RWPE2 (cell line): Measurements from ENCODE around the gene KCTD11.

Experiments
- ATAC-seq: fragments of 200-7000 bp; cut with Tn5 transposase; 3 replicates; pipeline ENCODE4 v1.9.1; 2021; ENCODE audit warnings: low read depth
- DNase-seq: peaks from one replicate; pipeline ENCODE4 v3.0.0-alpha.2; 2020; ENCODE audit warnings: low spot score
- H3K27ac ChIP-seq: fragments of 450-650 bp; 2 replicates; pipeline ENCODE4 v1.5.1; 2017; ENCODE audit warnings: mild to moderate bottlenecking; ENCODE audit not compliant: poor library complexity, severe bottlenecking
- H3K27me3 ChIP-seq: fragments of 250-450 bp; sonication (Bioruptor Pico); 2 replicates; pipeline ENCODE4 v1.5.1; 2021; ENCODE audit warnings: mild to moderate bottlenecking, moderate library complexity; ENCODE audit not compliant: insufficient read depth, poor library complexity, severe bottlenecking
- H3K36me3 ChIP-seq: fragments of 250-450 bp; sonication (Bioruptor Pico); 2 replicates; pipeline ENCODE4 v1.5.1; 2020; ENCODE audit warnings: low read depth, mild to moderate bottlenecking, moderate library complexity
- H3K4me1 ChIP-seq: fragments of 250-450 bp; sonication (Bioruptor Pico); 2 replicates; pipeline ENCODE4 v1.5.1; 2021; ENCODE audit warnings: mild to moderate bottlenecking, moderate library complexity; ENCODE audit not compliant: insufficient read depth, poor library complexity, severe bottlenecking
- H3K4me3 ChIP-seq: fragments of 250-450 bp; sonication (Bioruptor Pico); 2 replicates; pipeline ENCODE4 v1.5.1; 2021; ENCODE audit warnings: mild to moderate bottlenecking, moderate library complexity; ENCODE audit not compliant: severe bottlenecking
- H3K9me3 ChIP-seq: fragments of 250-450 bp; sonication (Bioruptor Pico); 2 replicates; pipeline ENCODE4 v1.5.1; 2021; ENCODE audit warnings: mild to moderate bottlenecking, moderate library complexity; ENCODE audit not compliant: severe bottlenecking
- TF ChIP-seq, protein P1 (sequence below): fragments of 450-650 bp; IDR thresholded peaks from one replicate; pipeline ENCODE4 v1.5.1; 2017; ENCODE audit warnings: mild to moderate bottlenecking, moderate library complexity; ENCODE audit not compliant: poor library complexity, severe bottlenecking

The KCTD11 gene

DNA sequence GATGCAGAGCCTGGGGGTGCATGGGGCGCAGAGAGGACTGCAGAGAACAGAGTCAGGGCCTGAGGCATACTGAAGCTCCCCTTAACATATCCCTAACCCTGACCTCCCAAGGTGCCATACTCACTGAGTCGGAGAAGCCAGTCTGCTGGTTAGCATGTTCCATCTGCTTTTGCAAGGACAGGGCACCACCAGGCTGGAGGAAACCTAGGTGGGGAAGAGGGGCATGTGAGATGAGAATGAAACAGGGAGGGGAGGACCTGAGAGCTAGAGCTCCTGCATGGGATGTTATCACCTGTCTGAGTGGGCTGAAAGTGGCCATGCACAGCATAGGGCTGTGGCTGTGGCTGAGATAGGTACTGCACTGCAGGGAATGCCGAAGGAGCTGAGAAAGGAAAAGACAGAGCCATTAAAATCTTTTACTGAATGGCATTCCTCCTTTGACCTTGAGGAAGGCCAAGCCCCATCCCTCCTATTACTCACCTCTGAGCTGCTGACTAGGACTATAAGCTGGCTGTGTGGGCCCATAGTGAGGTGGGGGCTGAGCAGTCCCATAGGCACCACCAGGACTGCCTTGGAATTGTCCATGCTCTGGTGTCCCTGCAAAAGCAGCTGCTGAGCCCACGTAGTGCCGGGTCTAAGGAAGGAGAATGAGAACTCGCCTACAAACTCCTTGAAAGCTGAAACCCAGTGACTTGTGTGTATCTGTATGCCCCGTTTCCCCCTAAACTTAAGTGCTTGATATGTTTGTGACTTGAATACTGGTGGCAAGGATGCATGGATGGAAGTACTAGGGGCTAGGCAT lies 38.7 kb upstream of the KCTD11 start:
- Histone ChIP-seq H3K4me3 (no peak overlapping the region), H3K9me3 (no peaks in the 10 kb centered on the region), H3K27ac (peak overlapping the region; percentile 78), H3K4me1 (peaks cover 11% of the 10 kb centered on the region), H3K27me3 (no peaks in the 10 kb centered on the region), H3K36me3 (peaks cover 78% of the 10 kb centered on the region)
- TF ChIP-seq, protein P1, sequence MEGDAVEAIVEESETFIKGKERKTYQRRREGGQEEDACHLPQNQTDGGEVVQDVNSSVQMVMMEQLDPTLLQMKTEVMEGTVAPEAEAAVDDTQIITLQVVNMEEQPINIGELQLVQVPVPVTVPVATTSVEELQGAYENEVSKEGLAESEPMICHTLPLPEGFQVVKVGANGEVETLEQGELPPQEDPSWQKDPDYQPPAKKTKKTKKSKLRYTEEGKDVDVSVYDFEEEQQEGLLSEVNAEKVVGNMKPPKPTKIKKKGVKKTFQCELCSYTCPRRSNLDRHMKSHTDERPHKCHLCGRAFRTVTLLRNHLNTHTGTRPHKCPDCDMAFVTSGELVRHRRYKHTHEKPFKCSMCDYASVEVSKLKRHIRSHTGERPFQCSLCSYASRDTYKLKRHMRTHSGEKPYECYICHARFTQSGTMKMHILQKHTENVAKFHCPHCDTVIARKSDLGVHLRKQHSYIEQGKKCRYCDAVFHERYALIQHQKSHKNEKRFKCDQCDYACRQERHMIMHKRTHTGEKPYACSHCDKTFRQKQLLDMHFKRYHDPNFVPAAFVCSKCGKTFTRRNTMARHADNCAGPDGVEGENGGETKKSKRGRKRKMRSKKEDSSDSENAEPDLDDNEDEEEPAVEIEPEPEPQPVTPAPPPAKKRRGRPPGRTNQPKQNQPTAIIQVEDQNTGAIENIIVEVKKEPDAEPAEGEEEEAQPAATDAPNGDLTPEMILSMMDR, result no peak
- peak; percentile 53 for ATAC-seq
- no peak for DNase-seq

DNA sequence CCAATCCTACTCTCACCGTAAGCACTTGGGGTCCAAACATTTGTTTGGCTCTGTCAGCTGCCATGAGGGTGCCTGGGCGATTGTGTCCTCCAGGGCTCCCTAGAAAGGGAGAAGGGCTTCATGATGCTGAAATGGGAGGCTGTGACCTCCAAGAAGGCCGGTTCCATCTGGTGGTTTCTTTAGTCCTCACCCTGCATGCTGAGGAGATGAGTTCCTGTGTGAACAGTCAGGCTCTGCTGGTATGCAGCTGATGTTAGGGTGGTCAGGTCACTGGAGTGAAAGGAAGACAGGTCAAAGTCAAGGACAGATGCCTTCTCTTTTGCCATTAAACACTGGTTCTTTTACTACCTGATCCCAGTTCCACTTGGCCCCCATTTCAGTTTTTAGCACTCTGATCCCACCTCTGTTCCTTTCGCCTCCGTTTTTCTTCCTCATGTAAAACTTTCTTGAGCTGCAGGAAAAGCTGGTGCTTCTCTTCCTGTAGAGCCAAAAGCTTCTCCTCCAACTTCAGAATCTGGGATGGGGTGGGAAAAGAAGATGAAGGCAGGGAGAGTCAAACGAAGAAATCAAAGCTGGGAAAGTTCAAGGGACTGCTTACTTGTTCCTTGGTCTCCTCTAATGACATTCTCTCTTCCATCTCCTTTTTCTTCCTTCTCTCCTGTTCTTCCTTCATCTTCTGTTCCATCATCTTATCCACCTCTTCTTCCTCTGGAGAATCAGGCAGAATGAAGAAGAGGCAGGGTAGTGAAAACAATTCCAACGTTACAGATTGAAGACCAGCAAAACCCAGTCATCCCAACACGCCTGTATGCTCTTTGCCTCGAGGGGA lies 37.9 kb upstream of the KCTD11 start:
- peaks cover 78% of the 10 kb centered on the region for H3K36me3 ChIP-seq

DNA sequence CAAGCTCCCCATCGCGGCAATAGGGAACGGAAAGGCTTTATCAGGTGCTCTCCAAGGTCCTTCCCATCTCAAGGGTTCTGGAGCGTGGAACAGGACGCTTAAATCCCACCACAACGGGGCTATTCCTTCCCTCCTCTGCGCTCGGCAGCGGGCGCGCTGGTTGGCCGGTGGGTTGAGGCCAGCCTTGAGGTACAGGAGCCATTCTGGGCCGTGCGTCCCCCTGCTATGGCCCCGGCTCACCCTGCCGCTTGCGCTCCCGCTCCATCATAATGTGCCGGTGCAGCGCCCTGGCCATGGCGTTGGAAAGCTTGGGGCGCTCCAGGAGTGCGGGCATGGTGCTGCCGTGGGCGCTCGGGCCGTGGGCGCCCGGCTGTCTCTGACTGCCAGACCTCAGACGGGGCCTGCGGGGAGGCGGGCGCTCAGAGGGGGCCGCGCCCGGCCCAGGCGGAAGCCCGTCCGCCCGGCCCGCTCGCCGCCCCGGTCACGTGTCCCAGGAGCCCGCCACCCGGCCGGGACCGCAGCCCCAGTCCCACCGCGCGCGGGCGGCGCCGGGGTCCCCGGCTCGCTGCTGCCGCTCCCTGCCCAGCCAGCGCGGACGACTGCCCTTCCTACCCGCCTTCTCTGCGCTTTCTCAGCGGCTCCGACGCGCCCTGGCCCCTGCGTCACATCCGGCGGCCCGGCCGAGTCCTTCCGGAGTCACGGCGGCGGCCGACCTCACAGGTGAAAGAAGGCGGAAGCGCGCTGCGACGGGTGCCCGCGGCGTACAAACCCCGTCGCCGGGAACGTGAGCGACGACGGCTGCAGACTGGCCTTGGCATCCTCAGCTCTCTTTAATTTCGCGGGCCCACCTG lies 37.0 kb upstream of the KCTD11 start, which contains the start of gene GPS2:
TSS of gene GPS2 (minus strand) at position 642 of the 851 bp plus-strand sequence. CDS start at position 334, 308 bp downstream.
- DNase-seq (peak; percentile 93), ATAC-seq (peak; percentile 66)
- TF ChIP-seq, protein P1, result no peak
- peak within 1 kb of the TSS; percentile 78 for H3K27ac ChIP-seq
- no peaks in the 10 kb centered on the region for H3K27me3 ChIP-seq
- no peaks in the 10 kb centered on the region for H3K9me3 ChIP-seq
- peaks cover 73% of the 10 kb centered on the region for H3K36me3 ChIP-seq
- H3K4me3 ChIP-seq, result peak within 1 kb of the TSS; percentile 97
- H3K4me1 ChIP-seq, result peaks cover 3% of the 10 kb centered on the region

More for the DNA sequence above, 37.9 kb upstream of the KCTD11 start:
- Histone ChIP-seq H3K27me3 (no peaks in the 10 kb centered on the region), H3K4me1 (peaks cover 9% of the 10 kb centered on the region), H3K27ac (peak overlapping the region; percentile 78), H3K9me3 (no peaks in the 10 kb centered on the region), H3K4me3 (peak overlapping the region; percentile 97)
- ATAC-seq (no peak), DNase-seq (no peak)
- TF ChIP-seq, protein P1, result no peak

DNA sequence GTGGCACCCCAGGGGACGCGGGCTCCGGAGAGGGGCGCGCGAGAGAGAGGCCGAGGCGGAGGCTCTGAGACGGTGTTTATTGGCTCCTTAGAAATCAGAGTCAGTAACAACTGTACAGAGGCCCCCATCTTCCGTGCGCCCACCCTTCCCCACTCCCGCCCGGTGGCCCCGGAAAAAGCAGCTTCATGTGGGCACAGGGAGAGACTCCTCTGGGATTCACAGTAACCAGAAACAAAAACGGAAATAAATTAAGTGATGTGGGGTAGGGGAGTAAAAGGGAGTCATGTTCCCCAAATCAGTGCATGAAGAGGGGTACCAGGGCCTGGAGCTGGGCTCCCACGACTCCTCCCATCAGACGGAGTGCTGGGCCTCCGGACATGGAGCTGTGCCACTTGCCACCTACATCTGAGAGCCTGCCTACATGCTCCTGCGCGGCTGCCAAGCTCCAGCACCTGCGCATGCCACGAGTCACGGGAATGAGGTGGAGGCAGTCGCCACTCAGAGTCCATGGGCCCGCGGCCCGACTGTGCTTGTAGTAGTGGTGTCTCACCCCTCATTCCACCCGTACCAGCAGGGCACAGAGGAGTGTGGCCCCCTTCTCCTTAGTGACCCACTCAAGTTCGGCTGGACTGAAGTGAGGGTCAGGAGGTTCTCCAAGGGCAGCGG lies 36.3 kb upstream of the KCTD11 start:
- TF ChIP-seq, protein P1, result no peak
- Histone ChIP-seq H3K4me1 (peaks cover 3% of the 10 kb centered on the region), H3K4me3 (peak overlapping the region; percentile 97), H3K27ac (peak overlapping the region; percentile 78), H3K36me3 (peaks cover 72% of the 10 kb centered on the region), H3K27me3 (no peaks in the 10 kb centered on the region), H3K9me3 (no peaks in the 10 kb centered on the region)
- ATAC-seq (peak; percentile 3; the same call in 2 of the 3 replicates), DNase-seq (no peak)
